Measurements from ENCODE around the gene CELF2. TPM values are rescaled to one million over a fixed set of nuclear protein-coding genes. Genes with fewer than 3 reads are reported as not detected.

Gene CELF2
- total and polyA plus RNA-seq, 9 of the 15 experiments (the other 6 are each of a cell fraction or from before 2014, with no cell fraction given), result 4.0 to 20.3 (median 11.1) TPM

DNA sequence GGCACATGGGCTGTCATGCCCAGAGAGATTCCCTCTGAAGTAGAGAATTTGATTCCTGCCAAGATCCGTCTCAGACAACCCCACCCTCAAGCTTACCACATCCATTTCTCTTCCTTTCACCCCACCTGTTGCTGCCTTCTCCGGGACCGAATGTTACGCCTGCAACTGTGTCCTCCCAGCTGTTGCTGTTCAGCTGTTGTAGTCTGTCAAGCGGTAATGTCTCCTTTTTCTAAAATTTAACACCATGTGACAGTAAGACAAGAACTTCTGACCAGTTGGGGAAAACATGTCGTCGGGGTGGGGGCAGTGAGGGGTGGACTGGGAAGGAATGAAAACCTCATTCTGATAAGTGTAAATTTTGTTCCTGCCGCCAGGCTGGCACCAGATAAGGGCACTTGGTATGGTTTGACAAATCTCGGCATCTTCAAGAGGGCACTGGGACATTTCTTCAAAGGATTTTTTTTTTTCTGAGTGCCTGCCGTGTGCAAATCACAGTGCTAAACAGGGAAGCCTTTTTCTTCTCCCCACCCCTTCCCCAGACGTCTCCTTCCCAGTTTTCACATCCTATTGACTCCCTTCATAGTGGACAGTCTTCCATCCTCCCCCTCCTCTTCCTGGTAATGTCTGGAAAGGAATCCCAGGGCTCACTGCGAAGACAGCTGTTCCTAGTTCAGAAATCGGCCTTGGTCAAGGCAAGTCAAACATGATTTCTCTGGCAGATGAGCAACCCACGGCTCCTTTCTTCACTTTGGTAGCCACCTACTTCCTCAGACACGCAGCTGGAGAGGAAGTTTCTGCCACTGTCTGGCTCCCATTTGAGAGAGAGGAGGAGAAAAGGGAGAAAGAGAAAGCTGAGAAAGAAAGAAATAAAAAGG lies 5.0 kb upstream of the CELF2 start:
- no peaks in the 10 kb centered on the region for H3K36me3 ChIP-seq (ENCODE audit: control insufficient read depth, insufficient read depth, low read length)
- H3K79me2 ChIP-seq (ENCODE audit: control insufficient read depth, insufficient read depth, low read length), result no peaks in the 10 kb centered on the region
- WGBS (ENCODE audit: insufficient coverage, low coverage, missing lambda C conversion rate), result under 1% methylated on average over 15 of the region's 15 CpGs
- ChIA-PET POLR2A (no interaction called here), CTCF (ENCODE audit: low intra/inter-chr PET ratio) (no interaction called here)
- no peak for TF ChIP-seq ZBTB17 (CRISPR knock-in tag; IDR thresholded peaks at IDR 0.05)
- no peak for TF ChIP-seq ZNF444 (CRISPR knock-in tag; IDR thresholded peaks at IDR 0.05)
- TF ChIP-seq NR2F6 (CRISPR knock-in tag; IDR thresholded peaks at IDR 0.05), result no peak
- no peak for TF ChIP-seq HIVEP1 (CRISPR knock-in tag; IDR thresholded peaks at IDR 0.05)
- no peak for TF ChIP-seq DACH1 (IDR thresholded peaks at IDR 0.05; ENCODE audit: partially characterized antibody)
- TF ChIP-seq RCOR1 (IDR thresholded peaks at IDR 0.05; ENCODE audit: borderline replicate concordance in 1 of 2, low read depth in 2 of 2, low read length in 2 of 2), result no peak
- H3K4me2 ChIP-seq (ENCODE audit: insufficient read depth, low read length), result no peak overlapping the region
- H3K27me3 ChIP-seq (ENCODE audit: control insufficient read depth in 2 of 2, insufficient read depth in 2 of 2, low read length in 2 of 2), result peaks cover 21 to 26% of the 10 kb centered on the region in 2 experiments; a peak in 4 of 5 replicates
- no peak for ATAC-seq
- H3K9me3 ChIP-seq (replicated peaks; ENCODE audit: control insufficient read depth, insufficient read depth, low read depth, low read length), result no peaks in the 10 kb centered on the region
- peaks cover 0 to 5% of the 10 kb centered on the region in 2 experiments; a peak in 2 of 5 replicates for H3K4me1 ChIP-seq (replicated peaks in 1 of 2; ENCODE audit: control insufficient read depth in 2 of 2, insufficient read depth in 2 of 2, low read length in 2 of 2)
- in situ Hi-C loops (cut with MboI) (no loop called here), intact Hi-C loops (cut with micrococcal nuclease) (no loop called here)
- no peak overlapping the region for H3K4me3 ChIP-seq
- no peak for DNase-seq (ENCODE audit: extremely low read depth in 1 of 4, low spot score in 3 of 4)
- no TSS peak for BruUV-seq (replicated peaks)
- no peaks in the 10 kb centered on the region for H4K20me1 ChIP-seq (replicated peaks; ENCODE audit: control insufficient read depth, insufficient read depth, low read length)
- no peaks in the 10 kb centered on the region for H3K9me1 ChIP-seq (ENCODE audit: control insufficient read depth, insufficient read depth, low read length)
- no peak overlapping the region for H3K9ac ChIP-seq (ENCODE audit: insufficient read depth in 1 of 2, low read depth in 2 of 2, low read length in 2 of 2)
- no peak overlapping the region for H3K27ac ChIP-seq (ENCODE audit: extremely low read depth, low read depth, low read length)
- no peak for FAIRE-seq
- H2AFZ ChIP-seq (ENCODE audit: low read depth, low read length), result no peak overlapping the region

All from K562 (cell line).